CD4-positive, alpha-beta T cell (primary cell): ENCODE measurements around the gene SH3GLB1. TPM values are rescaled to one million over a fixed set of nuclear protein-coding genes. Genes with fewer than 3 reads are reported as not detected.
"Not testable (repeated sequence)": the region's sequence is repeated elsewhere in the genome, so short reads cannot be mapped to it uniquely, and the experiment has no call there.

ENCODE experiments used
- ATAC-seq: fragments of 200-7000 bp; cut with Tn5 transposase; one replicate; pipeline ENCODE4 v1.10.0; 2022; ENCODE audit warnings: mild to moderate bottlenecking; ENCODE audit not compliant: poor library complexity
- CTCF ChIA-PET: fragments of 350-600 bp; sonication (Branson Sonifier 250); formaldehyde crosslinking; loops from one replicate; lab custom pipeline; 2021; ENCODE audit warnings: antibody characterized with exemption, inconsistent platforms; lab: Charles Lee
- POLR2A ChIA-PET: fragments of 350-600 bp; sonication (Branson Sonifier 250); formaldehyde crosslinking; loops from one replicate; lab custom pipeline; 2021; ENCODE audit warnings: antibody characterized with exemption, inconsistent platforms; lab: Charles Lee
- DNase-seq, 14 experiments: peaks; one replicate each; pipeline ENCODE4 v3.0.0-alpha.2; 2013 to 2020; ENCODE audit warnings: mixed read lengths in 2 of 14
- H3K27ac ChIP-seq, 2 donors: one replicate each; pipeline versions ENCODE4 v1.5.1 to v1.7.0; 2013; ENCODE audit warnings: low read length in 2 of 2, low read depth in 1 of 2, mild to moderate bottlenecking in 1 of 2
- H3K27me3 ChIP-seq, 2 experiments: 1 replicate in 1 of 2; 2 replicates in 1 of 2; pipeline versions ENCODE4 v1.6.1 to v1.7.0; 2013; ENCODE audit warnings: low read length in 2 of 2, control low read depth in 1 of 2, mild to moderate bottlenecking in 1 of 2, moderate library complexity in 1 of 2; ENCODE audit not compliant: insufficient read depth in 2 of 2, control insufficient read depth in 1 of 2
- H3K36me3 ChIP-seq: one replicate; pipeline ENCODE4 v1.6.1; 2013; ENCODE audit warnings: low read length, control low read depth; ENCODE audit not compliant: insufficient read depth
- H3K4me1 ChIP-seq: one replicate; pipeline ENCODE4 v1.6.1; 2013; ENCODE audit warnings: low read length, control low read depth; ENCODE audit not compliant: insufficient read depth
- H3K4me3 ChIP-seq: one replicate; pipeline ENCODE4 v1.5.1; 2013; ENCODE audit warnings: mild to moderate bottlenecking, low read length, moderate library complexity
- H3K9me3 ChIP-seq, 2 experiments: 1 replicate in 1 of 2; 2 replicates in 1 of 2; pipeline versions ENCODE4 v1.6.1 to v1.7.0; 2013; ENCODE audit warnings: low read length in 2 of 2, mild to moderate bottlenecking in 2 of 2, control low read depth in 1 of 2, moderate library complexity in 1 of 2; ENCODE audit not compliant: control insufficient read depth in 1 of 2, insufficient read depth in 1 of 2
- H3K27ac Mint-ChIP-seq: one replicate; pipeline ENCODE4 v1.8.0; 2020; ENCODE audit warnings: mixed read lengths
- H3K27me3 Mint-ChIP-seq: one replicate; pipeline ENCODE4 v1.8.0; 2021; ENCODE audit warnings: mixed read lengths
- H3K36me3 Mint-ChIP-seq: one replicate; pipeline ENCODE4 v1.8.0; 2021; ENCODE audit warnings: low read depth, mixed read lengths
- H3K4me1 Mint-ChIP-seq: one replicate; pipeline ENCODE4 v1.8.0; 2021; ENCODE audit warnings: low read depth, mixed read lengths
- H3K4me3 Mint-ChIP-seq: one replicate; pipeline ENCODE4 v1.8.0; 2020; ENCODE audit warnings: mild to moderate bottlenecking, mixed read lengths
- H3K9me3 Mint-ChIP-seq: one replicate; pipeline ENCODE4 v1.8.0; 2020; ENCODE audit warnings: mixed read lengths
- CTCF ChIP-seq: fragments of 200-600 bp; IDR thresholded peaks from one replicate; pipeline ENCODE4 v1.8.0; 2022; ENCODE audit warnings: antibody characterized with exemption, mild to moderate bottlenecking
- intact Hi-C, 2 experiments: fragments of 100-400 bp; cut with DNase I in 1 of 2; cut with micrococcal nuclease in 1 of 2; formaldehyde crosslinking; loops; one replicate each; pipeline versions ENCODE4 v1.15.1 to v1.9.0; 2023 to 2025; cut with DNase I, micrococcal nuclease
- polyA plus RNA-seq, 2 donors: library from polyadenylated mRNA; unstranded; fragments of 120-200 nt; gene quantifications; one replicate each; pipeline ENCODE4 v1.2.1, GENCODE V29; 2013
- total RNA-seq, 174 experiments: library from RNA in 2 of 174; stranded (reverse) in 2 of 174; gene quantifications; one replicate each; pipeline ENCODE4 v1.2.3 and lab custom pipeline; 2021 to 2026

The SH3GLB1 gene
- total RNA-seq (10 to 100 TPM; 50.6 to 52.3 TPM), total RNA-seq (lab: John Stamatoyannopoulos, UW) (55.9 to 320 (median 118) reads per million in 172 experiments)
- polyA plus RNA-seq (2013, experiment 1 of 2) = 45.2 TPM
- polyA plus RNA-seq (2013, experiment 2 of 2) = 52.1 TPM

- Histone ChIP-seq H3K4me3 (peak within 1 kb of the TSS; percentile 68), H3K27me3 (no peaks in the 10 kb centered on the region), H3K4me1 (peaks cover 18% of the 10 kb centered on the region), H3K9me3 (no peaks in the 10 kb centered on the region), H3K27ac (peak within 1 kb of the TSS; percentile 84 to 86), H3K36me3 (no peaks in the 10 kb centered on the region)
- H3K27ac Mint-ChIP-seq = peak within 1 kb of the TSS; percentile 99
- ATAC-seq (peak; percentile 89), DNase-seq (peak; percentile 83 to 95 (median 86))
- POLR2A ChIA-PET = interaction anchor here (0.6 to 4.3 kb wide), 36 partner anchors 9 to 1980 kb away, joined by 3 to 103 read pairs (median 5); partner anchors contain the start of genes BCL10, HS2ST1, ODF2L and PKN2
- H3K36me3 Mint-ChIP-seq = peaks cover 35% of the 10 kb centered on the region
- H3K9me3 Mint-ChIP-seq = no peaks in the 10 kb centered on the region
- peak; percentile 98 for TF ChIP-seq CTCF
- peaks cover 60% of the 10 kb centered on the region for H3K4me1 Mint-ChIP-seq
- CTCF ChIA-PET = interaction anchor here (0.7 to 4.1 kb wide), 31 partner anchors 10 to 1980 kb away, joined by 3 to 89 read pairs (median 6); partner anchors contain the start of genes HS2ST1, LMO4, ODF2L and PKN2
- intact Hi-C loops = loop anchor here (2.0 to 10.0 kb wide), 9 partner anchors 14 to 1450 kb away; partner anchors contain the start of genes HS2ST1 (in 2 of the 2), SELENOF (in 2 of the 2), C1orf52 (in 1 of the 2) and ODF2L (in 1 of the 2)
- no peaks in the 10 kb centered on the region for H3K27me3 Mint-ChIP-seq
- H3K4me3 Mint-ChIP-seq = peak within 1 kb of the TSS; percentile 99
Observed at GRCh38 chr1:86704458-86704971, at the start of gene SH3GLB1. TSS of gene SH3GLB1 (plus strand) at chr1:86704576. CDS start at chr1:86704900, 324 bp downstream.

GRCh38 chr1:86658381-86658780 lies 46.0 kb upstream of the SH3GLB1 start:
- H3K27ac Mint-ChIP-seq, H3K27ac ChIP-seq, DNase-seq, POLR2A ChIA-PET, ATAC-seq, H3K27me3 Mint-ChIP-seq, H3K4me1 ChIP-seq, H3K4me1 Mint-ChIP-seq, H3K36me3 Mint-ChIP-seq, H3K4me3 Mint-ChIP-seq, H3K36me3 ChIP-seq, intact Hi-C loops, H3K4me3 ChIP-seq, H3K9me3 Mint-ChIP-seq, H3K9me3 ChIP-seq, CTCF ChIA-PET, H3K27me3 ChIP-seq: not testable (repeated sequence)

GRCh38 chr1:86666368-86666767 lies 38.0 kb upstream of the SH3GLB1 start:
- intact Hi-C loops = no loop called here
- no peak overlapping the region for H3K27ac ChIP-seq
- POLR2A ChIA-PET = no interaction called here

More at GRCh38 chr1:86666368-86666767, 38.0 kb upstream of the SH3GLB1 start:
- CTCF ChIA-PET = no interaction called here
- DNase-seq (no peak), ATAC-seq (no peak)
- Histone ChIP-seq H3K27me3 (no peaks in the 10 kb centered on the region), H3K9me3 (no peaks in the 10 kb centered on the region), H3K4me3 (no peak overlapping the region), H3K4me1 (no peaks in the 10 kb centered on the region), H3K36me3 (no peaks in the 10 kb centered on the region)
- H3K4me3 Mint-ChIP-seq = no peak overlapping the region
- no peaks in the 10 kb centered on the region for H3K9me3 Mint-ChIP-seq
- no peaks in the 10 kb centered on the region for H3K36me3 Mint-ChIP-seq
- H3K4me1 Mint-ChIP-seq = no peaks in the 10 kb centered on the region
- no peaks in the 10 kb centered on the region for H3K27me3 Mint-ChIP-seq
- TF ChIP-seq CTCF = no peak
- H3K27ac Mint-ChIP-seq = no peak overlapping the region
